SH-SY5Y (cell line): ENCODE measurements around the gene PPIC.

Experiments
- GATA2 ChIP-seq: IDR thresholded peaks from 2 replicates; pipeline ENCODE4 v1.6.1; 2011; ENCODE audit warnings: mild to moderate bottlenecking, low read depth, low read length
- GATA3 ChIP-seq: IDR thresholded peaks from 2 replicates; pipeline ENCODE4 v1.6.1; 2011; ENCODE audit warnings: low read depth, mild to moderate bottlenecking, low read length, moderate library complexity

The PPIC gene

DNA sequence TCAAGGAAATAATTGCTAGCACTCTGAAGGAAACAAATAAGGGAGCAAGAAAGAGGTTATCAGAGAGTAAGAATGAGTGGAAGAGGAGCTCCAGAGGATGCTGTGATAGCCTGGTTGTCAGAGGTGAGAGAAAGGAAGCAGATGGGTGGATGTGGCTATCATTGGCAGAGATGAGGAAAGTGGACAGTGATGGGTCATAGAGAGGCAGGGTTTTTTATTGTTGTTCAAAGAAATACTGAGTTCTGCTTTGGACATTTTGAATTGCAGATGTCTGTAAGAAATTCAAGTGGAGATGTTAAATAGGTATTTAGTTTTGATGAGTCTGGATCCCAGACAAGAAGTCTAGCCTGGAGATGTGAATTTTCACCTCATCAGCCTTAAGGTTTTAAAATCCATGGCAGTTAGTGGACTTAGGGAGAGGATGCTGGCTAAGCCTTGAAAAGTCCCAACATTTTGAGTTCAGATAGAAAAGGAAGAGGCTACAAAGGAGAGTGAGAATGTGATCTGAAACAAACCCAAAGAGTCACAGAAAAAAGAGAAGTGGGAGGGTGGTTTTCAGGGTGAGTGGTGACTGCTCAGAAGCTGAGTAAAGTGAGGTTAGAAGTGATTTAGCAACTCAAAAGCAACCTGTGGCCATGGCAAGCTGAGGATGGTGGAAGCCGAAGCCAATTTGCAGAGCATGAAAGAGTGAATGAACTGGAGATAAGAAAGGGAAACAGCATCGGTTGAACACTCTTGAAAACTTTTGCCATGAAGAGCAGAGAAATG is 50.4 kb downstream of the PPIC start:
- no peak for TF ChIP-seq GATA3
- no peak for TF ChIP-seq GATA2

DNA sequence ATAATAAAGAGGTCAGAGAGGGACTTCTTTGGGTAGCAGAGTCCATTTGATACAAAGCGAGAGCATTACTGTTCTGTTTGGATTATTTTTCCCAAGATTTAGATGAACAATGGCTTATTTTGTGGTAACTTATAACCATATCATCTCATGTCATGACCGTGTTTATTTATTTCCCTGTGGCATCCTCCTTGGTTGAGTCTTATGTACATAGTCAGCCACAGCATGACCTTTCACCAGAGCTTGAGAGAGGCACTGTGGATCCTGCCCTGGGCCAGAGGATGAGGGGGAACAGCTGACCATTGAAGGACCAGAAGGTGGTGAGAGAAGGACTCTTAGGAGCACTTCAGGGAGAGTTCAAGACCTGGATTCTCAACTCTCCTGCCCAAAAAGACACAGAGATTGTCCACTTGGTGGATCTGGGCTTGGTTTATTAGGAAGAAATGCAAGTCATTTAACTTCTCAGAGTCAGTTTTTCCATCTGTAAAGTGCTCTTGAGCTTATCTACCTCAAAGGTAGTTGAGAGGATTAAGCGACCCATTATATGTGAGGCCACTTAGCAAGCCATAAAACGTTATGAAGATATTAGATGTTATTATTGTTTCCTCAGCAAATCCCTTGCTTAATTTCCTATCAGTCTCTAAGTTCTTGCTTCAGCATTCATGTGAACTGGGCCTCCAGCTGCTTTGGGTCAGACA is 51.4 kb downstream of the PPIC start:
- TF ChIP-seq GATA3 (no peak), GATA2 (no peak)

DNA sequence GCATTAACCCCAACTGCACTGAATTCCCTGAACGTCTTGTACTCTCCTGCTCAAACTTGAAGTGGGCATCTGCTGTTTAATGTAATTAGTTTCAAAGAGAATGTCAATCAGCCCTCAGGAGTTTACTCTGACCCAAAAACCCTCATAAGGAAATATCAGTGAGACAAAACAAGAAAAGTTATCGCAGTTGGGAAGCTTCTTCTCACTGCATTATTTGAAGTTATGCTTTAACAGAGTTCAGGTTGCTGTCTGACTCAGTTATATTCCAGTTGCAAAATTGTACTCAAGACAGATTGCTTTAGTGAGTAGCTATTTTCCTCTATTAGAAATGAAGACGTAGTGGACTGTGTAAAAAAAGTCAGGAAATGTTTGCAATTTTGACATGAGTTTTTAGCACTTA is 52.1 kb downstream of the PPIC start:
- no peak for TF ChIP-seq GATA2
- no peak for TF ChIP-seq GATA3

DNA sequence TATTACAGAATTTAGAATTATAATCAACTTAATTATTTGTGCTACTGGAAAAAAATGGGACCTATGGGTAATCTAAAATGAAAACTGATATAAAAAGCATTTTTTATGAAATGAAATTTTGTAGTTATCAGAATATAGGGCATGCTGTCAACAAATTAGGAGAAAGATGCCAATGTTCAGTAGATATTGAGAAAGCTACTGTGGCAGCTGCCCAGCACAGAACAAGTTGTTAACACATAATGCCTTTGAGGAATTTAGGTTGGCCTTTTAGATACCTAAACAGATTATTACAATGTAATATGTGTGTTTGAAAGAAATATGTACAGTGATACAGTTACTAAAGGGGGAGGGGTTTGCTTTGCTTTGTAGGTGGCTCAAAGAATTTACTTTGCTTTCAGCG is 54.1 kb downstream of the PPIC start:
- no peak for TF ChIP-seq GATA2
- TF ChIP-seq GATA3: no peak

DNA sequence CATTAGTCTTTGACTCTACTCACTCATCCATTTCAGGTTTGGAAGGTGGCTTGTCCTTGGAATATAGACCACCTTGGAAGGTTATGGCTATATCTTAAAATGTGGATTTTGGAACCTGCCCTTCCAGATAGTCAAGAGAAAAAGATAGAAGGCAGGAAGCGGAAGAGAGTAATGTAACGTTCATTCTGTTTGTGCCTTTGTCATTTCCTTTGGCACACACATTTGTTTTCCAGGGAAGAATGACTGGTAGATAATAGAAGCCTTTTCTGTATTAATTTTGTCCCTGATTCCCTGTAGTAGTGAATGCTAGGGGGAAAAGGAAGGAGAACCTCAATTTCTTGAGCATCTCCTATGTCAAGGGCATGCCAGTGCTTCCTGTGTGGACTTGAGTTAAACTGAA is 54.7 kb downstream of the PPIC start:
- no peak for TF ChIP-seq GATA3
- TF ChIP-seq GATA2: no peak

DNA sequence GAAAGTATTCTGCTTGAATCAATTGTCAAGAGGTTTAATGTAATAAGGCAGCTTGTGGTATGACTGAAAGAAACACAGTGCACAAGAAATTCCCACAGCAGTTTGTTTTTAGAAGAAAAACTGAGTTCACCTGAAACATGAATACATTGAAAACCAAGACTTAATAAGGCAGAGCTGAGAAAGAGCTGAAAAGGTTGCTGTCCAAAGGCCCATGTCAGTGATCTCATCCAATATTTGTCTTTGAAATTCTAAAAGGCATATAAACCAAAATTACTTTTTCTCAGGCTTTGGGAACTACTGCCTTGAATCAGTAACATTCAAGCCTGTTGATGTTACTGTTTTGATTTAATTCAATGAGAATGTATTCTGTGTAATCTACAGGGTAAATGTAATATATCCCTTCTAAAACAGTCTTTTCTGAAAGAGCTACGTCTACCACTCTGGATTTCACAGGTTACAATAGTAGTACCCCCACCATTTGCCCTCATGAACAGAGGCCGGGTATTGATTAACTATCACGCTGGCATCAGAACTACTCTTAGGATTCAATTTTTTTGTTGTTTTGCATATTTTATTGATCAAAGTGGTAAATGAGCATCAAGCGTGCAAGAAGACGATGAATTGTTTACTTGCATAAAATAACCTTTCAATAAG is 57.8 kb downstream of the PPIC start:
- TF ChIP-seq GATA2: no peak
- TF ChIP-seq GATA3: no peak

DNA sequence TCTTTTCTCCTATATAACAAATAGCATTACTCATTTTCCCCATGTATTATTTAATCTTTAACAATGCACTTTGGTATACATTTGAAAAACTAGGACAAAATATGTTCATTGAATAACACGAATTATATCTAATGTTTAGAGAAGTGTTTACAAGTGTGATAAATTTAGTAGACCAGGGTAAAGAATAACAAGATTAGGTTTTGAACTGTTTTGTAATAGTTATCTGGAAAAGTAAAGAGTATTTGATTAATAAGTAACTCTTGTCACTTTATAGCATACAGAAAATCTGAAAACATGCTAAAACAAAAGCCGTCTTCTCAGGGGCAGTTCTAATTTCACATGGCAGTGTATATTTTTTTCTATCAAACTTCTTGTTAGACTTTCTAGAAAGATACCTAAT is 58.5 kb downstream of the PPIC start:
- no peak for TF ChIP-seq GATA3
- no peak for TF ChIP-seq GATA2

DNA sequence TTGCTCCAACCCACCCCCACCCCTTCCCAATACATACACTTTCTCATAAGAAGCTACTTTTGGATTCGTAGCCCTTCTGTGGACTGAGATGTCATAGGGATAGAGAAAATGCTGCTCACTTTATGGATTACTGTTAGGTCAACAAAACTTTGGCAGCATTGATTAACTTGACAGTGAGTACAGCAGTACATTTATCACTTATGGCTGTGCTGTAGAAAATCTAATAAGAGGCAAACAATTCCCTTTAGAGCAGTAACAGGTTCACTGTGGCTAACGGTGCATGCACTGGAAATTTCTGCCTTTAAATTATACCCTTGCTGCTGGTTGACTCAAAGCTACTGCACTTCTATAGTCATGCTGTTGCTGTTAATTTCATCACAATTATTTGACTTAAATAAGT is 59.2 kb downstream of the PPIC start:
- TF ChIP-seq GATA3 (no peak), GATA2 (no peak)
